Fibroblast of gingiva (primary cell): ENCODE measurements around the gene KLF16.

Experiments used
- DNase-seq: peaks from one replicate; pipeline ENCODE4 v3.0.0-alpha.2; 2011; ENCODE audit warnings: low read depth

The KLF16 gene

GRCh38 chr19:1854542-1855039, 8.8 kb downstream of the KLF16 start:
- no peak for DNase-seq

- DNase-seq: no peak
These were observed 9.3 kb downstream of the KLF16 start for GRCh38 chr19:1854039-1854541.

- peak; percentile 77 for DNase-seq
These were observed 9.9 kb downstream of the KLF16 start for GRCh38 chr19:1853295-1854038.

- no peak for DNase-seq
These were observed 10.7 kb downstream of the KLF16 start for GRCh38 chr19:1852581-1853128.

- no peak for DNase-seq
These were observed 11.5 kb downstream of the KLF16 start for GRCh38 chr19:1851654-1852580.

- DNase-seq: no peak
These were observed 12.3 kb downstream of the KLF16 start for GRCh38 chr19:1850809-1851653.

GRCh38 chr19:1849886-1850398, 13.4 kb downstream of the KLF16 start:
- DNase-seq: no peak

GRCh38 chr19:1849132-1849474, 14.3 kb downstream of the KLF16 start:
- DNase-seq: no peak

- DNase-seq: peak; percentile 91
These were observed 14.8 kb downstream of the KLF16 start, which contains the start of gene REXO1 for GRCh38 chr19:1848399-1849131. Gene REXO1 (minus strand): TSS chr19:1848483. CDS start chr19:1848358, 125 bp downstream.

- DNase-seq: peak; percentile 62
These were observed 15.5 kb downstream of the KLF16 start for GRCh38 chr19:1847684-1848398.

- no peak for DNase-seq
These were observed 16.1 kb downstream of the KLF16 start for GRCh38 chr19:1847348-1847683.

GRCh38 chr19:1846517-1847204, 16.7 kb downstream of the KLF16 start:
- DNase-seq: no peak

GRCh38 chr19:1845642-1846041, 17.7 kb downstream of the KLF16 start:
- DNase-seq: no peak

- no peak for DNase-seq
These were observed 18.3 kb downstream of the KLF16 start for GRCh38 chr19:1845125-1845515.

GRCh38 chr19:1844513-1845124, 18.8 kb downstream of the KLF16 start:
- DNase-seq: no peak

GRCh38 chr19:1843646-1844394, 19.6 kb downstream of the KLF16 start:
- no peak for DNase-seq

GRCh38 chr19:1843116-1843515, 20.3 kb downstream of the KLF16 start:
- no peak for DNase-seq

- no peak for DNase-seq
These were observed 22.0 kb downstream of the KLF16 start for GRCh38 chr19:1841209-1841924.
